Fibroblast of mammary gland (primary cell): ENCODE measurements around the gene IZUMO4.
"Not testable (repeated sequence)": the region's sequence is repeated elsewhere in the genome, so short reads cannot be mapped to it uniquely, and the experiment has no call there.

Source experiments
- DNase-seq: peaks from one replicate; pipeline ENCODE4 v3.0.0-alpha.2; 2010; ENCODE audit warnings: low read depth
- H3K4me3 ChIP-seq: 2 replicates; pipeline ENCODE4 v1.5.1; 2011; ENCODE audit warnings: low read depth, mild to moderate bottlenecking, low read length, moderate library complexity; ENCODE audit not compliant: control insufficient read depth
- TF ChIP-seq, protein P1 (sequence below): conservative IDR thresholded peaks from 2 replicates; pipeline ENCODE4 v1.5.1; 2011; ENCODE audit warnings: low read depth, low read length, inconsistent platforms; ENCODE audit not compliant: control insufficient read depth, insufficient read depth

IZUMO4 gene

GRCh38 chr19:2084993-2085720 is 11.6 kb upstream of the IZUMO4 start:
- TF ChIP-seq, protein P1, sequence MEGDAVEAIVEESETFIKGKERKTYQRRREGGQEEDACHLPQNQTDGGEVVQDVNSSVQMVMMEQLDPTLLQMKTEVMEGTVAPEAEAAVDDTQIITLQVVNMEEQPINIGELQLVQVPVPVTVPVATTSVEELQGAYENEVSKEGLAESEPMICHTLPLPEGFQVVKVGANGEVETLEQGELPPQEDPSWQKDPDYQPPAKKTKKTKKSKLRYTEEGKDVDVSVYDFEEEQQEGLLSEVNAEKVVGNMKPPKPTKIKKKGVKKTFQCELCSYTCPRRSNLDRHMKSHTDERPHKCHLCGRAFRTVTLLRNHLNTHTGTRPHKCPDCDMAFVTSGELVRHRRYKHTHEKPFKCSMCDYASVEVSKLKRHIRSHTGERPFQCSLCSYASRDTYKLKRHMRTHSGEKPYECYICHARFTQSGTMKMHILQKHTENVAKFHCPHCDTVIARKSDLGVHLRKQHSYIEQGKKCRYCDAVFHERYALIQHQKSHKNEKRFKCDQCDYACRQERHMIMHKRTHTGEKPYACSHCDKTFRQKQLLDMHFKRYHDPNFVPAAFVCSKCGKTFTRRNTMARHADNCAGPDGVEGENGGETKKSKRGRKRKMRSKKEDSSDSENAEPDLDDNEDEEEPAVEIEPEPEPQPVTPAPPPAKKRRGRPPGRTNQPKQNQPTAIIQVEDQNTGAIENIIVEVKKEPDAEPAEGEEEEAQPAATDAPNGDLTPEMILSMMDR: no peak
- DNase-seq: peak; percentile 50
- H3K4me3 ChIP-seq: no peak overlapping the region

- not testable (repeated sequence) for H3K4me3 ChIP-seq
- peak; percentile 59 for DNase-seq
Measured at GRCh38 chr19:2086695-2087620, 9.8 kb upstream of the IZUMO4 start.

- no peak for DNase-seq
- TF ChIP-seq, protein P1: no peak
- H3K4me3 ChIP-seq: no peak overlapping the region
Measured at GRCh38 chr19:2087621-2088100, 9.1 kb upstream of the IZUMO4 start.

- peak; percentile 45 for DNase-seq
- TF ChIP-seq, protein P1: no peak
- no peak overlapping the region for H3K4me3 ChIP-seq
Measured at GRCh38 chr19:2089001-2089711, 7.6 kb upstream of the IZUMO4 start.

DNA sequence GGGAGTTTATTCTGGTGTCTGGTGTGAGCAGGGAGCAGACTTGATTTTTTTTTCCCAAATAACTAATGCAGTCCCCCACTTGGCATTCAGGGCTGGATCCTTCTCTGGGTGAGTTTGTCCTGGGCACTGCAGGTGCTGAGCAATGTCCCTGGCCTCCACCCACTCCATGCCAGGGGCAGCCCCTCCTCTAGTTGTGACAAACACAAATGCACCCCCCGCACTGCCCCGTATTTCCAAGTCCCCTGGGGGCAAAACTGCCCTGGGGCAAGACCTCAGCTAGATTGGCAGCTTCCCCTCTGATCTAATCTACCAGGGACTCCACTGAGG is 7.0 kb upstream of the IZUMO4 start:
- no peak overlapping the region for H3K4me3 ChIP-seq
- TF ChIP-seq, protein P1: no peak
- DNase-seq: no peak

- H3K4me3 ChIP-seq, DNase-seq: not testable (repeated sequence)
Measured at GRCh38 chr19:2091926-2092525, 4.7 kb upstream of the IZUMO4 start.

DNA sequence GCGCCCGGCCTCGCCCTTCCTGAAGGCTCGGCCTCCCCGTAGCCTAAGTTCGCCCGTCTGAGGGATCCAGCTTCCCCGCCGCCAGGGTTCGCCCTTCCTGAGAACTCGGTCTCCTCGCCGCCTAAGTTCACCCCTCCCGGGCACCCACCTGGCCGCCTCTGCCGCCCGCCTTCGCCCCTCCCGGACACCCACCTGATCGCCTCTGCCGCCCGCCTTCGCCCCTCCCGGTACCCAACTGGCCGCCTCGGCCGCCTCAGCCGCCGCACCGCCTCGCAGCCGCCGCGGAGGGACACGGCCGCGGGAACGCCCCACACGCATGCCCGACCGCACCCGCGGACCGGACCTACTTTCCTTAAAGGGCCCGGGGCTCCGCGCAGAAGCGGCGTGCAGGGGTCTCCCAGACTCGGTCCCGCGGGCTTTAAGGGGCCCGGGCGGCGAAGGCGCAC is 658 bp upstream of the IZUMO4 start, which contains the start of gene MOB3A:
TSS of gene MOB3A (minus strand) at position 293 of the 446 bp plus-strand sequence. CDS start 17,766 bp downstream, outside the sequence.
- TF ChIP-seq, protein P1: peak; percentile 18
- DNase-seq: peak; percentile 88
- H3K4me3 ChIP-seq: peak within 1 kb of the TSS; percentile 73
